GM23248 (cell line): ENCODE measurements around the gene KNDC1. TPM values are rescaled to one million over a fixed set of nuclear protein-coding genes. Genes with fewer than 3 reads are reported as not detected.

Source experiments
- DNase-seq: peaks from one replicate; pipeline ENCODE4 v3.0.0-alpha.2; 2015
- H2AFZ ChIP-seq: fragments of 200-600 bp; sonication (generic); 2 replicates; pipeline ENCODE4 v1.6.1; 2016; ENCODE audit warnings: antibody characterized with exemption
- H3F3A ChIP-seq: fragments of 200-600 bp; sonication (generic); 2 replicates; pipeline ENCODE4 v1.6.1; 2016; ENCODE audit warnings: mild to moderate bottlenecking, antibody characterized with exemption, mixed run types; ENCODE audit not compliant: insufficient read depth
- H3K27ac ChIP-seq: fragments of 200-600 bp; sonication (generic); 2 replicates; pipeline ENCODE4 v1.5.1; 2016; ENCODE audit warnings: mild to moderate bottlenecking
- H3K27me3 ChIP-seq: fragments of 200-600 bp; sonication (generic); replicated peaks from 2 replicates; pipeline ENCODE4 v1.6.1; 2016; ENCODE audit warnings: mild to moderate bottlenecking; ENCODE audit not compliant: insufficient read depth
- H3K36me3 ChIP-seq: fragments of 200-600 bp; sonication (generic); 2 replicates; pipeline ENCODE4 v1.6.1; 2016; ENCODE audit warnings: low read depth, mild to moderate bottlenecking
- H3K4me1 ChIP-seq: fragments of 200-600 bp; sonication (generic); 2 replicates; pipeline ENCODE4 v1.6.1; 2016; ENCODE audit warnings: mild to moderate bottlenecking; ENCODE audit not compliant: insufficient read depth
- H3K4me2 ChIP-seq: fragments of 200-600 bp; sonication (generic); one replicate; pipeline ENCODE4 v1.6.1; 2016; ENCODE audit warnings: mild to moderate bottlenecking; ENCODE audit not compliant: unreplicated experiment
- H3K4me3 ChIP-seq: fragments of 200-600 bp; sonication (generic); 2 replicates; pipeline ENCODE4 v1.5.1; 2016; ENCODE audit warnings: mild to moderate bottlenecking
- H3K79me2 ChIP-seq: fragments of 200-600 bp; sonication (generic); 2 replicates; pipeline ENCODE4 v1.6.1; 2016; ENCODE audit warnings: mild to moderate bottlenecking; ENCODE audit not compliant: insufficient read depth
- H3K9ac ChIP-seq: fragments of 200-600 bp; sonication (generic); 2 replicates; pipeline ENCODE4 v1.6.1; 2016; ENCODE audit warnings: mild to moderate bottlenecking
- H3K9me2 ChIP-seq: fragments of 200-600 bp; sonication (generic); 2 replicates; pipeline ENCODE4 v1.6.1; 2016; ENCODE audit warnings: mixed run types, mild to moderate bottlenecking, moderate library complexity; ENCODE audit not compliant: insufficient read depth
- H3K9me3 ChIP-seq: fragments of 200-600 bp; sonication (generic); one replicate; pipeline ENCODE4 v1.6.1; 2017; ENCODE audit warnings: low read depth
- H4K20me1 ChIP-seq: fragments of 200-600 bp; sonication (generic); 2 replicates; pipeline ENCODE4 v1.6.0; 2016; ENCODE audit not compliant: insufficient read depth
- EZH2 ChIP-seq: fragments of 200-600 bp; sonication (generic); IDR thresholded peaks from 2 replicates; pipeline ENCODE4 v1.6.1; 2018; ENCODE audit warnings: antibody characterized with exemption, mild to moderate bottlenecking; ENCODE audit not compliant: insufficient read depth, poor library complexity, severe bottlenecking
- EZH2phosphoT487 ChIP-seq: fragments of 200-600 bp; sonication (generic); IDR thresholded peaks from 2 replicates; pipeline ENCODE4 v1.6.1; 2018; ENCODE audit warnings: antibody characterized with exemption, moderate library complexity, mild to moderate bottlenecking, low read depth; ENCODE audit not compliant: insufficient read depth
- WGBS, 2 experiments: methylation state at CpG; one replicate each; pipeline ENCODE4 v1.1.6; 2015 to 2017; ENCODE audit warnings: low lambda C conversion rate in 2 of 2, low coverage in 1 of 2; ENCODE audit errors: missing lambda C conversion rate in 2 of 2; 5-methylcytosine and 5-hydroxymethylcytosine counted together
- in situ Hi-C: fragments of 300-500 bp; cut with MboI; formaldehyde crosslinking; loops from 2 replicates; pipeline ENCODE4 v1.15.0; 2020
- polyA plus RNA-seq: library from polyadenylated mRNA; unstranded; fragments of >200 nt; fragmentation: Nextera tagmentation; extraction: Ambion mirVana; gene quantifications from 2 replicates; pipeline ENCODE4 v1.2.1, GENCODE V29; 2016
- total RNA-seq: library from RNA; depleted of rRNA; stranded (reverse); fragments of >200 nt; shearing (Covaris generic); gene quantifications from 2 replicates; pipeline ENCODE4 v1.2.3, GENCODE V29; 2014

The KNDC1 gene
- total and polyA plus RNA-seq, 2 experiments from 2014 or later: 0.44 to 0.54 TPM

DNA sequence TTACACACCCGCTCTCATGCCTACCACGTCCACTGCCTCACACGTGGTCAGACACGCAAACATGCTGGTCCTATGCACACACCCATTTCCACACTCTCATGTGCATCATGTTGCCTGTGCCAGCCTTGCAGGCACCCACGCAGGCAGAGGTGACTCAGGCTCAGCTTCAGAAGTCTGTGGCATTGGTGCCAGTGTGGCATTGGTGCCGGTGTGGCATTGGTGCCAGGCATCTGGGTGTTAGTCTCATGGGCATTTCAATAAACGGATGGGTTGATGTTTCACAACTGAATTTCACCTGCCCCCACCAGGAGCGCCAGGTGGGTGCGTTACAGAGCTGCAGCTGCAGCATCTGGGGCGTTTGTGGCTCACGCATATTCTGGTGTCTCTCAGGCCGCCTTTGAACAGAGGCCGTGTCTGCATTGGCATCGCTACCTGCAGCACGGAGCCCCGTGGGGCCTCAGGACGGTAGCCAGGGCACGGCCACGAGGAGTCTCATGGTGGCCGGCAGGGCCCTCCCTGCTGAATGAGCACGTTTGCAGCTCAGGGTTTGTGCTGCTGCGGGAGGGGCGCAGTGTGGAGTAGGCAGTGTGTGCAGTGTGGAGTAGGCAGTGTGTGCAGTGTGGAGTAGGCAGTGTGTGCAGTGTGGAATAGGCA lies 24.7 kb downstream of the KNDC1 start:
- Histone ChIP-seq H3K27me3 (no peaks in the 10 kb centered on the region), H3K4me1 (no peaks in the 10 kb centered on the region), H3K9me3 (no peaks in the 10 kb centered on the region), H3K4me3 (no peak overlapping the region), H3K4me2 (no peak overlapping the region), H2AFZ (no peak overlapping the region), H3F3A (no peaks in the 10 kb centered on the region), H3K9ac (no peak overlapping the region), H3K36me3 (no peaks in the 10 kb centered on the region), H3K79me2 (no peaks in the 10 kb centered on the region), H3K9me2 (no peaks in the 10 kb centered on the region), H3K27ac (no peak overlapping the region), H4K20me1 (no peaks in the 10 kb centered on the region)
- in situ Hi-C loops: no loop called here
- no peak for TF ChIP-seq EZH2phosphoT487
- TF ChIP-seq EZH2: no peak
- WGBS, 2 experiments: 71 to 72% methylated on average over 23 of the region's 23 CpGs
- DNase-seq: no peak

DNA sequence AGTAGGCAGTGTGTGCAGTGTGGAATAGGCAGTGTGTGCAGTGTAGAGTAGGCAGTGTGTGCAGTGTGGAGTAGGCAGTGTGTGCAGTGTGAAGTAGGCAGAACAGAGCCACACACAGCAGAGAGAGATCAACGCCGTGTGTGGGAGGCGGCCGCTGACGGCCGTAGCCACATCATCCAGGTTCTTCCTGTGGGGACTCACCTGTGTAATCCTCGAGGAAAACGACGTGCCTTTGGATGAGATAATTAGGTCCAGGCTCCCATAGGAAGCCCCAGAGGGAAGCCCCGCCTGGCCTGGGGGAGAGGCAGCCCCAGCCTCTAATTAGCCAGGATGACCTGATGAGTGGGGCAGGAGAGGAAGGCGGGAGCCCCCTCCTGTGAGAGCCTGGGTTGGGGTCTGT lies 25.4 kb downstream of the KNDC1 start:
- no peak for TF ChIP-seq EZH2
- no peak for TF ChIP-seq EZH2phosphoT487
- H3K4me1 ChIP-seq: no peaks in the 10 kb centered on the region
- no peak overlapping the region for H3K4me2 ChIP-seq
- H4K20me1 ChIP-seq: no peaks in the 10 kb centered on the region
- H3K36me3 ChIP-seq: no peaks in the 10 kb centered on the region
- no peaks in the 10 kb centered on the region for H3K27me3 ChIP-seq
- H3K9ac ChIP-seq: no peak overlapping the region
- no peaks in the 10 kb centered on the region for H3K9me3 ChIP-seq
- 5 to 10% methylated on average over 11 of the region's 11 CpGs for WGBS, 2 experiments
- no peak overlapping the region for H3K4me3 ChIP-seq
- H3F3A ChIP-seq: no peaks in the 10 kb centered on the region
- in situ Hi-C loops: no loop called here
- no peaks in the 10 kb centered on the region for H3K9me2 ChIP-seq
- H2AFZ ChIP-seq: no peak overlapping the region
- H3K27ac ChIP-seq: no peak overlapping the region
- H3K79me2 ChIP-seq: no peaks in the 10 kb centered on the region
- no peak for DNase-seq

DNA sequence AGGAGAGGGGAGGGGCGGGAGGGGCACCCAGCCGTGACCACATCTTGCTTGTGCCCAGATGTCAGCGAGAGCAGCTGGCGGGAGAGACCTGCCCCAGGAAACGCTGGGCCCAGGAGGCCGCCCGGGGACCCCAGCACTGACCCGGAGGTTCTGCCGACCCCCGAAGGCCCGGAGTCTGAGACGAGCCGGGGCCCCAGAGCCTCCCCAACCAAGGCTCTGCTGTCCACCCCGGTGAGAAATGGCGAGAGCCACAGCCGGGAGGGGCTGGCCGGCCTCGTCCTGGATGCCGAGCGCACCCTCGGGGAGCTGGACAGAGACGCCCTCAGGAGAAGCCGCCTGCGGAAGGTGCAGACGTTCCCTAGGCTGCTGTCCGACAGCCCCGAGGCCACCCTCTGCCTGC lies 25.9 kb downstream of the KNDC1 start:
- Histone ChIP-seq H4K20me1 (no peaks in the 10 kb centered on the region), H3K4me3 (no peak overlapping the region), H3K27me3 (no peaks in the 10 kb centered on the region), H2AFZ (no peak overlapping the region), H3K27ac (no peak overlapping the region), H3K9me3 (no peaks in the 10 kb centered on the region), H3K4me1 (no peaks in the 10 kb centered on the region), H3K36me3 (no peaks in the 10 kb centered on the region), H3K4me2 (no peak overlapping the region), H3K79me2 (no peaks in the 10 kb centered on the region), H3K9ac (no peak overlapping the region), H3K9me2 (no peaks in the 10 kb centered on the region), H3F3A (no peaks in the 10 kb centered on the region)
- TF ChIP-seq EZH2phosphoT487: no peak
- no peak for TF ChIP-seq EZH2
- 62 to 70% methylated on average over 22 to 23 of the region's 27 CpGs for WGBS, 2 experiments
- no peak for DNase-seq
- in situ Hi-C loops: no loop called here

DNA sequence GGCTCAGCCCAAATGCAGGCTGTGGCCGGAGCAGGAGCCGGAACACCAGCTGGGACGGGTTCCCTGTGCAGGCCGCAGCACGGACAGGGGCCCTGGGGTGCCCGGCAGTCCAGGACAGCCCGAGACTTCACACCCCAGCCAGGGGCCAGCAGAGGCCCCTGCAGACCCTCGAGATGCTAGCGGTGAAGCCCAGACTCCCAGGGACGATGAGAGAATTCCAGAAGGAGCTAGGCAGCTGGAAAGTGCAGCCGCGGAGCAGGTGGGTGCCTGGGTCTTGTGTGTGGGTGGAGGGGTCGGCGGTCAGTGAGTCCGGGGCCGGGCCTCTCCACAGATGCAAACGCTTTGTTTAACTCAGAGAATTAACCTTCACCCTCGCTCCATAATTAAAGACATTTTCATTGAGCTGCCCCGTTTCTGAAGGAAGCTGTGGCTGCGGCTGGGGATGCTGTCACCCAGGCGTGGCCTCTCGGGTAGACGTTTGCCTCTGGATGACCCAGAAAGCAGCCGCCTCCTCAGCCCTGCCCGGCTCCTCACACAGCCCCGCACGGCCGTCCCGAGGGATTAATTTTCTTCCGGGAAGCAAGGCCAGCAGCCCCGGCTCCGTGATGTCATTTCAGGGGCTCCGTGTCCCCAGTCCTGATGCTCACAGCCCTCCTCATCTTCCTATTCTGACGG lies 26.5 kb downstream of the KNDC1 start:
- DNase-seq: no peak
- H3K9me3 ChIP-seq: no peaks in the 10 kb centered on the region
- H3K9ac ChIP-seq: no peak overlapping the region
- 54 to 55% methylated on average over 32 to 34 of the region's 34 CpGs for WGBS, 2 experiments
- no peak overlapping the region for H3K4me3 ChIP-seq
- H3K79me2 ChIP-seq: no peaks in the 10 kb centered on the region
- no peak overlapping the region for H3K4me2 ChIP-seq
- TF ChIP-seq EZH2: no peak
- no peaks in the 10 kb centered on the region for H4K20me1 ChIP-seq
- in situ Hi-C loops: no loop called here
- H3K4me1 ChIP-seq: no peaks in the 10 kb centered on the region
- H3K9me2 ChIP-seq: no peaks in the 10 kb centered on the region
- H2AFZ ChIP-seq: no peak overlapping the region
- no peaks in the 10 kb centered on the region for H3K36me3 ChIP-seq
- H3F3A ChIP-seq: no peaks in the 10 kb centered on the region
- H3K27ac ChIP-seq: no peak overlapping the region
- H3K27me3 ChIP-seq: no peaks in the 10 kb centered on the region
